DOHH2 (cell line): ENCODE measurements around the gene CFAP61.

ENCODE experiments used
- EZH2phosphoT487 ChIP-seq: fragments of 200-600 bp; sonication (generic); IDR thresholded peaks from 2 replicates; pipeline ENCODE4 v1.6.1; 2017; ENCODE audit warnings: borderline replicate concordance, mild to moderate bottlenecking, antibody characterized with exemption, low read length, moderate library complexity, mixed read lengths
- TF ChIP-seq, protein P1 (sequence below): fragments of 200-600 bp; sonication (generic); IDR thresholded peaks from one replicate; pipeline ENCODE4 v1.5.1; 2014; ENCODE audit warnings: antibody characterized with exemption, mild to moderate bottlenecking, low read depth, low read length; ENCODE audit not compliant: poor library complexity, severe bottlenecking

DNA sequence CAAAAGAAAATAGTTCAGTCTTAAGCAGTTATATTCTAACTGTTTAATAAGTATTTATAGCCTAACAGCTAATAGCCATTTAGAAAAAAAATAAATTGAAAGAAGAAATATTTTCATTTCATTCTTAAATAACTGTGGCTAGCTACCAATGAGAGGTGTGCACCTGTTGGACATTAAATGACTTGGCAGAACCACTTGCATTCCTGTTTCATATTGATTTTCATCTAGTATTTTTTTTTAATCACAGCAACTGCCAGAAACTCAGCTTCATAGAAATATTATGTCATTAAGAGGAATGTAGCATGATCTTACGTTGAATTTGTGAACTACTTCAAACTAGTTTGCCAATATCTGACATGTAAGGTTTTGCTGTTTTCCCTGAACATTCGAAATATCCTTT, 25.0 kb upstream of the CFAP61 start:
- TF ChIP-seq, protein P1, sequence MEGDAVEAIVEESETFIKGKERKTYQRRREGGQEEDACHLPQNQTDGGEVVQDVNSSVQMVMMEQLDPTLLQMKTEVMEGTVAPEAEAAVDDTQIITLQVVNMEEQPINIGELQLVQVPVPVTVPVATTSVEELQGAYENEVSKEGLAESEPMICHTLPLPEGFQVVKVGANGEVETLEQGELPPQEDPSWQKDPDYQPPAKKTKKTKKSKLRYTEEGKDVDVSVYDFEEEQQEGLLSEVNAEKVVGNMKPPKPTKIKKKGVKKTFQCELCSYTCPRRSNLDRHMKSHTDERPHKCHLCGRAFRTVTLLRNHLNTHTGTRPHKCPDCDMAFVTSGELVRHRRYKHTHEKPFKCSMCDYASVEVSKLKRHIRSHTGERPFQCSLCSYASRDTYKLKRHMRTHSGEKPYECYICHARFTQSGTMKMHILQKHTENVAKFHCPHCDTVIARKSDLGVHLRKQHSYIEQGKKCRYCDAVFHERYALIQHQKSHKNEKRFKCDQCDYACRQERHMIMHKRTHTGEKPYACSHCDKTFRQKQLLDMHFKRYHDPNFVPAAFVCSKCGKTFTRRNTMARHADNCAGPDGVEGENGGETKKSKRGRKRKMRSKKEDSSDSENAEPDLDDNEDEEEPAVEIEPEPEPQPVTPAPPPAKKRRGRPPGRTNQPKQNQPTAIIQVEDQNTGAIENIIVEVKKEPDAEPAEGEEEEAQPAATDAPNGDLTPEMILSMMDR: no peak
- no peak for TF ChIP-seq EZH2phosphoT487
